HG02970 (cell line): ENCODE data around the gene SLC12A8.

Source experiments
- ATAC-seq: cut with Tn5 transposase; IDR thresholded peaks from one replicate; pipeline ENCODE4 v1.9.1; 2021; ENCODE audit warnings: mild to moderate bottlenecking, moderate library complexity, moderate number of reproducible peaks; ENCODE audit not compliant: unreplicated experiment, low FRiP score

SLC12A8 gene

DNA sequence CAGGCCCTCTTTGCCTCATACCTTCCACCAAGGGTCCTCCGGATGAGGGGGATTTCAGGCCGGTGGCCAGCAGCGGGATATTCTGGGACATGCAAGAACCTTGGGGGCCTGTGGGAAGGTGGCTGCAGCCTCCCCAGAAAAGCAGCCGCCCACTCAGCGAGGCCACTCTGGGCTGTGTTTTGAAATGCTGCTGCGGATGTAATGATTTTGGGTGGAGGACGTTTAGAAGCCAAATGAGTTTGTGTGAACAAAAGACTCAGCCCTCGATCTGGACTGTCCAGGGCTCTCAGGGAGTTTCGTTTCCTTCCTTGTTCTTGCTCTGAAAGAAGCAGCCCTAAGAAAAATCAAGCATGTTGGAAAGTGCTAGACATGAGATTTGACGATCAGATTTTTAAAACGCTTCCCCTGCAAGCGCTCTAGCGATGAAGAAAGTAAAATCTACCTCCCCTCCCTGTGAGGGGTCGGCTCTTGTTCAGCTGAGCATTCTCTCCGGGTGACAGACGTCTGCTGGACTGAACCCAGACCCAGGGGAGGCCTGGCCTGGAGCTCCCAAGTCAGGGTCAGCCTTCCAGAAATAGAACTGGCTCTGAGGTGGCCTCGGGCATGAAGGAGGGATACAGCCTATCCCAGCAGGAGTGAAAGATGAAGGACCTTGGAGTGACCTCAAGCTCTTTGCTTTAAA, 169.7 kb downstream of the SLC12A8 start:
- no peak for ATAC-seq

DNA sequence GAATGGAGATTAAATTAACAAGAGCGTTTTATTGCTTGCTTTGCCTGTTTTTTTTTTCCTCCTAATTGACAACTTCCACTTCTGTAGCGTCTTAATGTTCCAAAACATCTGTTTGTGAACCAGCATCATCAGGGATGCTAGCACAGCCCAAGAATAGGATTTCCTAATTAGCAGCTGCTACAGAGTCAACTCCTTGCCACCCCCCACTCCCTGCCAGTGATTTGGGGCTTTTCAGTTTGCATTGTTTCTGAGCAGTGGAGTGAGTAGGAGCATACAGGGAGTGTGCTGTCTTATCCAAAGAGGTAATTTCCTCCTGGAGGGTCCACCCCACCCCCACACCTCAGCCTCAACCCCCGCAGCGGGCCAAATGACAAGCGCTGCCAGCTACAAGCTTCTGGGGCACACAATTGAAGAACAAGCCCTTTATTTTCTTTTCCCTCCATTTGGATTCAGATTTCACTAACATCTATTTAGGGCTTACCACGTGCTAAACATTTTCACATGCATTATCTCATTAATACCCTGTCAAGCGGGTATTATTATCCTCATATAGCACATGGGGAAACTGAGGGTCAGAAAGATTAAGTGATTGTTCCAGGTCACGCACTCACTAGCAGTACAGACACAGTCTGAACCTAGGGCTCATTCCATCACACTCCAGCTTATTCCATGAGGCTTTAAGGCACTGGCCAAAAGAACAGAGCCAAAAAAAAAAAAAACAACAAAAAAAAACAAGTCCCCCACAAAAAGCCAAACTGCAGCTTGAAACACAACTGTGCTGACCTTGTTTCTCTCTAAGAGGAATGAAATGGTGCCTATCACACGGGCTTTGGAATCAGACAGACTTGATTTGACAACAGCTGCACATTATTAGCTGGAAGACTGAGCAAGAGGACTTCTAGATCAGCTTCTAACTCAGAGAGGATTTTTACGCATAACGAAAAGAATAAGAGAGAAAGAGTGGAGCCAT, 173.1 kb downstream of the SLC12A8 start:
- ATAC-seq, result no peak

DNA sequence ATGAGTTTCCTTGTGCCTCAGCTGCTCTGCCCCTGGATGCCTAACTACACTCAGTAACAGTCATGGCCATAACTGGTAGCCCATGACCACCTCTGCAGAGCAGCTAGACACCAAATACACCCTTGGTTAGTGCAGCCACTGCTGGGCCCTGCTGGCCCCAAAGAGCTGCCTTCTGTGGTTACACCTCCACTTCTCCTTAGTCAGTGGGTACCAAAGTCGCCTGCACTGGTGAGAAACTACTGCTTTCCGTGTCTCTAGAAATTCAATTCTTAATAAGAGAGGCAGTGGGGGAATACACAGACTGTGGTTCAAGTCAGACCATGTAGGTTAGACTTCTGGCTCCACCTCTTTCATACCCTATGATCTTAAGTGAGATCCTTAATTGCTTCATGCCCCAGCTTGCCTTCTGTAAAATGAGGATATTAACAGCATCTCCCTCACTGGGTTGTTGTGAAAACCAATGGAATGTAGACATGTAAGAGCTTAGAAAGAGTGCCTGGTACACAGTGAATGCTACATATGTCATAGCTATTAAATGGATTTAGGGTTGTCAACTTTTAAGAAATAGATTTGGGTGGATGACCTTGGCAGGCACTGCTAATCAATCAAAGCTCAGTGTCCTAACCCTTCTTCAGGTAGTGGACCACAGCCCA, 174.9 kb downstream of the SLC12A8 start:
- no peak for ATAC-seq

DNA sequence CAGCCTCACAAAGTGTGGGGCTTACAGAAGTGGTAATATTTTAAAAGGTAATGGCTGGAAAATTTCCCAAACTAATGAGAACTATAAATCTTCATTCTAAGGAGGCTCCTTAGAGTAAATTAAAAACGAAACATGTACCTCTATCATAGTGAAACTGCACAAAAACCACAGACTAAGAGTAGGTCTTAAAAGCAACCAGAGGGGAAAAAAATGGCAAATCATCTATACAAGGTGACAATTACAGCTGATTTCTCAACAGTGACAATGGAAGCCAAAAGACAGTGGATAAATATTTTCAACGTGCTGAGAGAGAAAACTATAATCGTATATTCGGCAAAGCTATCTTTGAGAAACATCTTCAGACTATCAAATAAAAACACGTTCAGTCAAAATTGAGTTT, 177.3 kb downstream of the SLC12A8 start:
- ATAC-seq, result no peak

DNA sequence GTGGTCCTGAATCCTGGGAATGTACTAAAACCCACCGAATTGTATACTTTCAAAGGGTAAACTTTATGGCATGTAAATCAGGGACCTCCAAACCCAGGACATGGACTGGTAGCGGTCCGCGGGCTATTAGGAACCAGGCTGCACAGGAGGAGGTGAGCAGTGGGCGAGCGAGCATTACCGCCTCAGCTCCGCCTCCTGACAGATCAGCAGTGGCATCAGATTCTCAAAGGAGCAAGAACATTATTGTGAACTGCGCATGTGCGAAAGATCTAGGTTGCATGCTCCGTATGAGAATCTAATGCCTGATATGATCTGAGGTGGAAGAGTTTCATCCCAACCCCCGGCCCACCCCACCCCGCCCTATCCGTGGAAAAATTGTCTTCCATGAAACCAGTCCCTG, 178.9 kb downstream of the SLC12A8 start:
- ATAC-seq, result no peak

DNA sequence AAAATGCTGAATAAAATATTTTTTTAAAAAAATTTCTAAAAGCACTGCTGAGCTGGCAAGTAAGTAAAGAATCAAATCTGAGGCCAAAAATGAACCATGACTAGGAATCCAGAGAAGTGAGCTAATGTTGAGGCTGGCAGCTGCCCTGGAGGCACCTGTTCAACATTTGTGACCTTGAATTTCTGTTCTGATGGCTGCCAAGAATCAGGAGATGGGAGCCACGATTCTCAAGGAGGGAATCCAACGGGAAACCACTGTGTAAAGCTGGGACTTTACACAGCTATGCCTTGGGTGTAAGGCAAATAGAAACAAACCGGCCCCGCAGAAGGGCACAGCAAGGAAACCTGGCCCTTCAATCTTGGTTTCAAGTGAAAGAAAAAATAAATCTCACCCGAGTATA, 179.4 kb downstream of the SLC12A8 start:
- ATAC-seq, result no peak

DNA sequence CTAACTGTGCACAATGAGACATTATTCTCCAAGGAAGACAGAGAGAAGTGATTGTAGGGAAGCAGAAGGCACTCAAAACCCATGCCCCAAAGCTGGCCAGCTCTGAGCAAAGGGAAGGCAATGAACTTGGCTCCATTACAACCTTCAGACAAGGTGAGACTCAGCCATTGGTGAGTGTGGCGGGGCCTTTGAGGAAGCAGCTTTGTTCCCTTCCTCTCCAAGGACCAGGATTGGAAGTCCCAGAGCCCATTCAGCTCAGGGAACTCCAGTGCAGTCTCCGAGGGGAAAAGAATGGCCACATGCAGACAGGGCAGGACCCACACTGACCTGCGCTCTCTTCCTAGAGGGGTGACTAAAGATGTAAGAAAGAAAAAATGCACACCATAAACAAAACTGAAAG, 179.9 kb downstream of the SLC12A8 start:
- no peak for ATAC-seq
